Activated CD4-positive, alpha-beta memory T cell treated with anti-CD3 and anti-CD28 coated beads, Interleukin-2, amount 10 ng/mL, durations not matched to agents 7 days and 5 days (primary cell): ENCODE data around the gene KLK11. TPM values are rescaled to one million over a fixed set of nuclear protein-coding genes. Genes with fewer than 3 reads are reported as not detected.

ENCODE experiments used
- CTCF ChIA-PET: fragments of 350-600 bp; sonication (Branson Sonifier 250); formaldehyde crosslinking; loops from one replicate; lab custom pipeline; 2021; ENCODE audit warnings: antibody characterized with exemption, inconsistent platforms; lab: Charles Lee
- POLR2A ChIA-PET: fragments of 350-600 bp; sonication (Branson Sonifier 250); formaldehyde crosslinking; loops from one replicate; lab custom pipeline; 2021; ENCODE audit warnings: antibody characterized with exemption; lab: Charles Lee
- DNase-seq: peaks from one replicate; pipeline ENCODE4 v3.0.0-alpha.2; 2020
- H3K27ac Mint-ChIP-seq: one replicate; pipeline ENCODE4 v1.8.0; 2021; ENCODE audit warnings: mild to moderate bottlenecking, mixed read lengths
- H3K27me3 Mint-ChIP-seq: one replicate; pipeline ENCODE4 v1.8.0; 2021; ENCODE audit warnings: mixed read lengths
- H3K36me3 Mint-ChIP-seq: one replicate; pipeline ENCODE4 v1.8.0; 2021; ENCODE audit warnings: low read depth, mixed read lengths
- H3K4me1 Mint-ChIP-seq: one replicate; pipeline ENCODE4 v1.8.0; 2021; ENCODE audit warnings: mixed read lengths
- H3K4me3 Mint-ChIP-seq: one replicate; pipeline ENCODE4 v1.8.0; 2021; ENCODE audit warnings: mild to moderate bottlenecking, mixed read lengths
- H3K9me3 Mint-ChIP-seq: one replicate; pipeline ENCODE4 v1.8.0; 2021; ENCODE audit warnings: mixed read lengths
- total RNA-seq, 2 experiments: library from RNA; stranded (reverse); gene quantifications; one replicate each; pipeline ENCODE4 v1.2.3, GENCODE V29; 2021

KLK11 gene
- total RNA-seq, result not detected

GRCh38 chr19:51026554-51026831, at the start of gene KLK11:
Gene KLK11 (minus strand): TSS chr19:51026616. CDS start chr19:51025631, 985 bp downstream.
- Mint-ChIP-seq H3K27me3 (peaks cover 11% of the 10 kb centered on the region), H3K4me1 (no peaks in the 10 kb centered on the region), H3K9me3 (no peaks in the 10 kb centered on the region), H3K4me3 (no peak within 1 kb of the TSS), H3K36me3 (no peaks in the 10 kb centered on the region), H3K27ac (no peak within 1 kb of the TSS)
- CTCF ChIA-PET, result no interaction called here
- POLR2A ChIA-PET, result no interaction called here
- DNase-seq, result no peak

GRCh38 chr19:51075998-51076397, 49.6 kb upstream of the KLK11 start:
- H3K4me3 Mint-ChIP-seq, result no peak overlapping the region
- no peak overlapping the region for H3K27ac Mint-ChIP-seq
- no peaks in the 10 kb centered on the region for H3K36me3 Mint-ChIP-seq
- CTCF ChIA-PET, result no interaction called here
- no peak for DNase-seq
- POLR2A ChIA-PET, result no interaction called here
- peaks cover 8% of the 10 kb centered on the region for H3K27me3 Mint-ChIP-seq
- H3K9me3 Mint-ChIP-seq, result no peaks in the 10 kb centered on the region
- H3K4me1 Mint-ChIP-seq, result no peaks in the 10 kb centered on the region

GRCh38 chr19:51071095-51071405, 44.6 kb upstream of the KLK11 start:
- Mint-ChIP-seq H3K36me3 (no peaks in the 10 kb centered on the region), H3K4me3 (no peak overlapping the region), H3K9me3 (no peaks in the 10 kb centered on the region), H3K4me1 (no peaks in the 10 kb centered on the region), H3K27ac (no peak overlapping the region), H3K27me3 (peaks cover 21% of the 10 kb centered on the region)
- ChIA-PET CTCF (no interaction called here), POLR2A (no interaction called here)
- no peak for DNase-seq

GRCh38 chr19:51070334-51071094, 44.1 kb upstream of the KLK11 start:
- no peak for DNase-seq
- ChIA-PET CTCF (no interaction called here), POLR2A (no interaction called here)
- Mint-ChIP-seq H3K4me3 (no peak overlapping the region), H3K4me1 (no peaks in the 10 kb centered on the region), H3K36me3 (no peaks in the 10 kb centered on the region), H3K27me3 (peaks cover 24% of the 10 kb centered on the region), H3K9me3 (no peaks in the 10 kb centered on the region), H3K27ac (no peak overlapping the region)

GRCh38 chr19:51066393-51067186, 40.2 kb upstream of the KLK11 start:
- no peak for DNase-seq
- Mint-ChIP-seq H3K27ac (no peak overlapping the region), H3K27me3 (peaks cover 32% of the 10 kb centered on the region), H3K4me3 (no peak overlapping the region), H3K9me3 (no peaks in the 10 kb centered on the region), H3K4me1 (no peaks in the 10 kb centered on the region), H3K36me3 (no peaks in the 10 kb centered on the region)
- ChIA-PET POLR2A (no interaction called here), CTCF (no interaction called here)

GRCh38 chr19:51065221-51065960, 39.0 kb upstream of the KLK11 start:
- H3K27me3 Mint-ChIP-seq, result peaks cover 38% of the 10 kb centered on the region
- ChIA-PET CTCF (no interaction called here), POLR2A (no interaction called here)
- no peak overlapping the region for H3K27ac Mint-ChIP-seq
- H3K4me3 Mint-ChIP-seq, result no peak overlapping the region
- no peaks in the 10 kb centered on the region for H3K36me3 Mint-ChIP-seq
- no peak for DNase-seq
- H3K9me3 Mint-ChIP-seq, result no peaks in the 10 kb centered on the region
- no peaks in the 10 kb centered on the region for H3K4me1 Mint-ChIP-seq

GRCh38 chr19:51064534-51065220, 38.3 kb upstream of the KLK11 start, which contains the start of gene KLK13:
Gene KLK13 (minus strand): TSS chr19:51065092. CDS start chr19:51065067, 25 bp downstream.
- H3K4me1 Mint-ChIP-seq, result no peaks in the 10 kb centered on the region
- no peaks in the 10 kb centered on the region for H3K9me3 Mint-ChIP-seq
- POLR2A ChIA-PET, result no interaction called here
- peaks cover 38% of the 10 kb centered on the region for H3K27me3 Mint-ChIP-seq
- H3K4me3 Mint-ChIP-seq, result no peak within 1 kb of the TSS
- no peak for DNase-seq
- H3K27ac Mint-ChIP-seq, result no peak within 1 kb of the TSS
- CTCF ChIA-PET, result no interaction called here
- no peaks in the 10 kb centered on the region for H3K36me3 Mint-ChIP-seq

GRCh38 chr19:51063664-51064063, 37.2 kb upstream of the KLK11 start:
- no peaks in the 10 kb centered on the region for H3K9me3 Mint-ChIP-seq
- no peak for DNase-seq
- CTCF ChIA-PET, result no interaction called here
- H3K27me3 Mint-ChIP-seq, result peaks cover 41% of the 10 kb centered on the region
- H3K36me3 Mint-ChIP-seq, result no peaks in the 10 kb centered on the region
- no peaks in the 10 kb centered on the region for H3K4me1 Mint-ChIP-seq
- H3K27ac Mint-ChIP-seq, result no peak overlapping the region
- POLR2A ChIA-PET, result no interaction called here
- H3K4me3 Mint-ChIP-seq, result no peak overlapping the region

GRCh38 chr19:51060973-51061372, 34.6 kb upstream of the KLK11 start:
- ChIA-PET POLR2A (no interaction called here), CTCF (no interaction called here)
- no peaks in the 10 kb centered on the region for H3K4me1 Mint-ChIP-seq
- no peak overlapping the region for H3K27ac Mint-ChIP-seq
- no peak for DNase-seq
- no peak overlapping the region for H3K4me3 Mint-ChIP-seq
- peaks cover 43% of the 10 kb centered on the region for H3K27me3 Mint-ChIP-seq
- no peaks in the 10 kb centered on the region for H3K36me3 Mint-ChIP-seq
- H3K9me3 Mint-ChIP-seq, result no peaks in the 10 kb centered on the region

- Mint-ChIP-seq H3K27me3 (peaks cover 44% of the 10 kb centered on the region), H3K9me3 (no peaks in the 10 kb centered on the region), H3K36me3 (no peaks in the 10 kb centered on the region), H3K27ac (no peak overlapping the region), H3K4me1 (no peaks in the 10 kb centered on the region), H3K4me3 (no peak overlapping the region)
- ChIA-PET CTCF (no interaction called here), POLR2A (no interaction called here)
- DNase-seq, result no peak
Measured at GRCh38 chr19:51060336-51060735, 33.9 kb upstream of the KLK11 start.

- H3K27me3 Mint-ChIP-seq, result peaks cover 41% of the 10 kb centered on the region
- no peak overlapping the region for H3K4me3 Mint-ChIP-seq
- H3K4me1 Mint-ChIP-seq, result no peaks in the 10 kb centered on the region
- POLR2A ChIA-PET, result no interaction called here
- CTCF ChIA-PET, result no interaction called here
- no peaks in the 10 kb centered on the region for H3K36me3 Mint-ChIP-seq
- H3K27ac Mint-ChIP-seq, result no peak overlapping the region
- no peaks in the 10 kb centered on the region for H3K9me3 Mint-ChIP-seq
- no peak for DNase-seq
Measured at GRCh38 chr19:51059715-51060114, 33.3 kb upstream of the KLK11 start.

- no peak overlapping the region for H3K27ac Mint-ChIP-seq
- no peak for DNase-seq
- no peak overlapping the region for H3K4me3 Mint-ChIP-seq
- no peaks in the 10 kb centered on the region for H3K4me1 Mint-ChIP-seq
- H3K27me3 Mint-ChIP-seq, result peaks cover 38% of the 10 kb centered on the region
- H3K36me3 Mint-ChIP-seq, result no peaks in the 10 kb centered on the region
- CTCF ChIA-PET, result no interaction called here
- POLR2A ChIA-PET, result no interaction called here
- no peaks in the 10 kb centered on the region for H3K9me3 Mint-ChIP-seq
Measured at GRCh38 chr19:51055866-51056265, 29.4 kb upstream of the KLK11 start.

GRCh38 chr19:51047031-51047335, 20.6 kb upstream of the KLK11 start:
- H3K4me3 Mint-ChIP-seq, result no peak overlapping the region
- POLR2A ChIA-PET, result no interaction called here
- no peak overlapping the region for H3K27ac Mint-ChIP-seq
- no peaks in the 10 kb centered on the region for H3K4me1 Mint-ChIP-seq
- no peaks in the 10 kb centered on the region for H3K36me3 Mint-ChIP-seq
- peaks cover 8% of the 10 kb centered on the region for H3K27me3 Mint-ChIP-seq
- H3K9me3 Mint-ChIP-seq, result no peaks in the 10 kb centered on the region
- no peak for DNase-seq
- CTCF ChIA-PET, result no interaction called here
